Nephron progenitor cell (in vitro differentiated cells): ENCODE results near the gene TRMT44.

Source experiments
- DNase-seq: peaks from one replicate; pipeline ENCODE4 v3.0.0; 2021
- H3K27ac Mint-ChIP-seq: 2 replicates; pipeline ENCODE4 v1.8.0; 2021; ENCODE audit warnings: mild to moderate bottlenecking, moderate library complexity, mixed read lengths
- H3K27me3 Mint-ChIP-seq: 2 replicates; pipeline ENCODE4 v1.8.0; 2021; ENCODE audit warnings: mild to moderate bottlenecking, low read depth, mixed read lengths; ENCODE audit not compliant: poor library complexity
- H3K36me3 Mint-ChIP-seq: 2 replicates; pipeline ENCODE4 v1.8.0; 2021; ENCODE audit warnings: low read depth, mixed read lengths
- H3K4me1 Mint-ChIP-seq: 2 replicates; pipeline ENCODE4 v1.8.0; 2021; ENCODE audit warnings: mixed read lengths
- H3K4me3 Mint-ChIP-seq: 2 replicates; pipeline ENCODE4 v1.8.0; 2021; ENCODE audit warnings: mild to moderate bottlenecking, moderate library complexity, mixed read lengths
- H3K9me3 Mint-ChIP-seq: 2 replicates; pipeline ENCODE4 v1.8.0; 2021; ENCODE audit warnings: mild to moderate bottlenecking, moderate library complexity, mixed read lengths
- TF ChIP-seq, protein P1 (sequence below): fragments of 200-600 bp; sonication (generic); IDR thresholded peaks from 2 replicates; pipeline ENCODE4 v1.5.0; 2021; ENCODE audit warnings: antibody characterized with exemption

The TRMT44 gene

DNA sequence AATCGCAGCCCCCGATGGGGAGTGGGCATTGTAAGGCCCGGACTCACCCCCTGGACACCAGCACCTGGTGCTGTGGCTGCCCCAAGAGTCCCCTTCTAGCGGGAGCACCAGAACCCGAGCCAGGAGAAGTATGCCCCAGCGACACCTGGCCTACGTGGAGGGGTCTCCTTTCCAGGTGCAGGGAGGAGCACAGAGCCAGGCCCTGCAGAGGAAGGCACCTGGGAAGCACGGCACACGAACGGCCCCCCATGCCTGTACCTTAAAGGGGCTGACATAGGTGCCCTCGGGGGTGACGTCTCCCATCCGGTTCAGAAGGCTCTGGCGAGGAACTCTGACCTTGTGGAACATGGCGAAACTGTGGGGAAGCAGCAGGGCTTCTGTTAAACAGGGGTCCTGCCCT is 41.3 kb upstream of the TRMT44 start:
- Mint-ChIP-seq H3K4me3 (no peak overlapping the region), H3K27me3 (no peaks in the 10 kb centered on the region), H3K9me3 (no peaks in the 10 kb centered on the region), H3K4me1 (peaks cover 30% of the 10 kb centered on the region), H3K27ac (no peak overlapping the region), H3K36me3 (peaks cover 24% of the 10 kb centered on the region)
- TF ChIP-seq, protein P1, sequence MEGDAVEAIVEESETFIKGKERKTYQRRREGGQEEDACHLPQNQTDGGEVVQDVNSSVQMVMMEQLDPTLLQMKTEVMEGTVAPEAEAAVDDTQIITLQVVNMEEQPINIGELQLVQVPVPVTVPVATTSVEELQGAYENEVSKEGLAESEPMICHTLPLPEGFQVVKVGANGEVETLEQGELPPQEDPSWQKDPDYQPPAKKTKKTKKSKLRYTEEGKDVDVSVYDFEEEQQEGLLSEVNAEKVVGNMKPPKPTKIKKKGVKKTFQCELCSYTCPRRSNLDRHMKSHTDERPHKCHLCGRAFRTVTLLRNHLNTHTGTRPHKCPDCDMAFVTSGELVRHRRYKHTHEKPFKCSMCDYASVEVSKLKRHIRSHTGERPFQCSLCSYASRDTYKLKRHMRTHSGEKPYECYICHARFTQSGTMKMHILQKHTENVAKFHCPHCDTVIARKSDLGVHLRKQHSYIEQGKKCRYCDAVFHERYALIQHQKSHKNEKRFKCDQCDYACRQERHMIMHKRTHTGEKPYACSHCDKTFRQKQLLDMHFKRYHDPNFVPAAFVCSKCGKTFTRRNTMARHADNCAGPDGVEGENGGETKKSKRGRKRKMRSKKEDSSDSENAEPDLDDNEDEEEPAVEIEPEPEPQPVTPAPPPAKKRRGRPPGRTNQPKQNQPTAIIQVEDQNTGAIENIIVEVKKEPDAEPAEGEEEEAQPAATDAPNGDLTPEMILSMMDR, result no peak
- DNase-seq, result no peak

- Mint-ChIP-seq H3K36me3 (peaks cover 37% of the 10 kb centered on the region), H3K9me3 (peaks cover 3% of the 10 kb centered on the region), H3K4me1 (peaks cover 23% of the 10 kb centered on the region), H3K4me3 (no peak overlapping the region), H3K27ac (no peak overlapping the region), H3K27me3 (no peaks in the 10 kb centered on the region)
- TF ChIP-seq, protein P1, result no peak
- DNase-seq, result no peak
Observed at GRCh38 chr4:8400632-8401325, 39.8 kb upstream of the TRMT44 start.

DNA sequence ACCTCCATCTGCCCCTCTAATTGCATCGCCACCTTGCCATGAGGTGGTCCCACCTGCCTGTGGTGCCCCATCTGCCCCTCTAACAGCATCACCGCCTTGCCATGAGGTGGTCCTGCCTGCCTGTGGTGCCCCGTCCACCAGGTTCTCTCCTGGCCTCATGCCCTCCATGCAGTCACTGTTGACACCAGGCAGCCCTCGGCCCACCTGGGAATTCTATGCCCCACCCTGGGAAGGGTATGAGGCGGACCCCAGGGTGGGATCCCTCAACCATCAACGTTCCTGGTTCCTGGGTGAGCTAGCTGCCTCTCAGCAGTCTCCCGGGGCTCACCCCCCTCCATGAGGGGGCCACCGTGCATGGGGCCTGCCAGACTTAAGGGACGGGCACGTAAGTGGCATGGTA is 38.9 kb upstream of the TRMT44 start:
- Mint-ChIP-seq H3K9me3 (peaks cover 12% of the 10 kb centered on the region), H3K27me3 (peaks cover 3% of the 10 kb centered on the region), H3K4me1 (peaks cover 23% of the 10 kb centered on the region), H3K36me3 (peaks cover 40% of the 10 kb centered on the region), H3K27ac (no peak overlapping the region), H3K4me3 (no peak overlapping the region)
- no peak for DNase-seq
- TF ChIP-seq, protein P1, result no peak

GRCh38 chr4:8402181-8402597 is 38.4 kb upstream of the TRMT44 start:
- no peak overlapping the region for H3K4me3 Mint-ChIP-seq
- peaks cover 3% of the 10 kb centered on the region for H3K27me3 Mint-ChIP-seq
- H3K4me1 Mint-ChIP-seq, result peaks cover 23% of the 10 kb centered on the region
- H3K27ac Mint-ChIP-seq, result no peak overlapping the region
- peaks cover 13% of the 10 kb centered on the region for H3K9me3 Mint-ChIP-seq
- H3K36me3 Mint-ChIP-seq, result peaks cover 44% of the 10 kb centered on the region
- DNase-seq, result no peak
- TF ChIP-seq, protein P1, result no peak

DNA sequence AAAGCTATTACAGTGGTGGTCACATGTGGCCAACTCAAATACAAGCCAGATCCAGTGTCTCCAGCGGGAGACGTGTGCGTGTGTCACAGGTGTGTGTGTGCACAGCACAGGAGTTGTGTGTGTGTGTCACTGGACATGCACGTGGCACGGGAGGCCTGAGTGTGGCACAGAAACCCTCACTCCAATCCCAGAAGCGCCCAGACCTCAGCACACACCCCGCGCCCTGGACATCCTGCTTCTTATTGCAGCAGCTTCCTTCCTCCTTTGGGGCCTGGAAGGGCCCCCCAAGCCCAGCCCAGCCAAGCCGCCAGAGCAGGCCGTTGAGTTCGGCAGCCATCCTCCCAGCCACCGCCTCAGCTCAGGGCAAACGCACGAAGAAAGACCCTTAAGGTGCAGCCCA is 37.9 kb upstream of the TRMT44 start:
- Mint-ChIP-seq H3K4me1 (peaks cover 23% of the 10 kb centered on the region), H3K9me3 (peaks cover 13% of the 10 kb centered on the region), H3K36me3 (peaks cover 49% of the 10 kb centered on the region), H3K4me3 (no peak overlapping the region), H3K27ac (no peak overlapping the region), H3K27me3 (peaks cover 3% of the 10 kb centered on the region)
- TF ChIP-seq, protein P1, result no peak
- no peak for DNase-seq

DNA sequence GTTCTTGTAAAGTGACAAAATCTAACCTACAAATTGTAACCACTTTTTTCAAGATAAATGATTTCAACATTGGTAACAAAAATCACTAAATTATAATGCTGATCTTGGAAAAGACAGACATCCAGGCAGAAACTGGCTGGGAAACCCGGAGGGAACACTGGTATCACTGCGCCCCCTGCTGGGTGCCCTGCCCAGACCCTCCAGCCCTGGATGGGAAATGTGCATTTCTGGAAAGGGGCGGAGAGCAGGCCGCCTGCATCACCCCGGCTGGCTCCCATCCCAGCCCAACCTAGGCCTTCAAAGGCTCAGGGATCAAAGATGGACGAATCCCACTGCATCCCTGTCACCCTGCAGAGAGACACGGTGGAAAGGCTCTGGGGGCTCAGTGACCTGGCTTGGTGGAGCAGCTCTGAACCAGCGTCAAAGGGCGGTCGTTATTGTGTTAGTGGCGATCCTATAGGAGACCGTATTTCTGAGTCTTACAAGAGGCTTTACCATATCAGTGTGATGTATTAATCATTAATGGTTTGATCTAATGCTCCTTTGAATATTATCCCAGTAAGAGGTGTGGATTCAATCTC is 37.3 kb upstream of the TRMT44 start:
- Mint-ChIP-seq H3K27ac (no peak overlapping the region), H3K4me3 (no peak overlapping the region), H3K9me3 (peaks cover 13% of the 10 kb centered on the region), H3K27me3 (peaks cover 7% of the 10 kb centered on the region), H3K36me3 (peaks cover 52% of the 10 kb centered on the region), H3K4me1 (peaks cover 20% of the 10 kb centered on the region)
- TF ChIP-seq, protein P1, result peak; percentile 95
- peak; percentile 93 for DNase-seq
